Stomach (tissue), 9 donors: ENCODE measurements around the gene STRBP. TPM values are rescaled to one million over a fixed set of nuclear protein-coding genes. Genes with fewer than 3 reads are reported as not detected.
A peak's percentile ranks its signal among the peaks of the same experiment; 100 is the strongest.
"Not testable (repeated sequence)": the region's sequence is repeated elsewhere in the genome, so short reads cannot be mapped to it uniquely, and the experiment has no call there.

Source experiments
- DNase-seq, 2 donors: peaks; one replicate each; pipeline versions ENCODE4 v3.0.0 to v3.0.0-alpha.2; 2013 to 2019
- H3K27ac ChIP-seq, 5 donors: fragments of 200-600 bp in 4 of 5; sonication (generic) in 4 of 5; one replicate each; pipeline ENCODE4 v1.5.1; 2013 to 2019; ENCODE audit warnings: mild to moderate bottlenecking in 1 of 5, moderate library complexity in 1 of 5
- H3K27me3 ChIP-seq, 3 donors: fragments of 200-600 bp; sonication (generic); one replicate each; pipeline ENCODE4 v1.5.1; 2017 to 2019; ENCODE audit warnings: mixed run types in 1 of 3
- H3K36me3 ChIP-seq, 4 donors: fragments of 200-600 bp; sonication (generic); 1 replicate in 3 of 4; 2 replicates in 1 of 4; pipeline ENCODE4 v1.5.1; 2016 to 2019
- H3K4me1 ChIP-seq, 4 donors: fragments of 200-600 bp; sonication (generic); one replicate each; pipeline ENCODE4 v1.5.1; 2016 to 2019
- H3K4me3 ChIP-seq, 4 donors: fragments of 200-600 bp; sonication (generic) in 3 of 4; one replicate each; pipeline ENCODE4 v1.5.1; 2016 to 2019; ENCODE audit warnings: mild to moderate bottlenecking in 1 of 4
- H3K9me3 ChIP-seq, 4 donors: fragments of 200-600 bp; sonication (generic); one replicate each; pipeline ENCODE4 v1.5.1; 2016 to 2019
- EP300 ChIP-seq: sonication (generic); formaldehyde crosslinking; IDR thresholded peaks from one replicate; pipeline ENCODE4 v1.6.1; 2017; ENCODE audit warnings: antibody characterized with exemption
- POLR2A ChIP-seq, 4 donors: fragments of 450-650 bp; IDR thresholded peaks; one replicate each; pipeline ENCODE4 v1.6.1; 2016; ENCODE audit warnings: antibody characterized with exemption in 4 of 4, control low read depth in 2 of 4, mild to moderate bottlenecking in 1 of 4, moderate library complexity in 1 of 4
- POLR2AphosphoS5 ChIP-seq, 3 donors: sonication (generic); formaldehyde crosslinking; IDR thresholded peaks; one replicate each; pipeline ENCODE4 v1.6.1; 2016; ENCODE audit warnings: antibody characterized with exemption in 3 of 3
- WGBS, 5 donors: extraction: QIAGEN DNeasy Blood & Tissue Kit in 3 of 5; methylation state at CpG; one replicate each; pipeline versions ENCODE4 v1.1.5 to v1.1.7; 2013 to 2018; 5-methylcytosine and 5-hydroxymethylcytosine counted together
- intact Hi-C: fragments of 100-400 bp; cut with DNase I; formaldehyde crosslinking; loops from one replicate; pipeline ENCODE4 v1.15.1; 2023; ENCODE audit warnings: low total_unique reads
- polyA plus RNA-seq, 3 donors: library from polyadenylated mRNA; stranded (reverse); fragments of 200-250 nt; gene quantifications; one replicate each; pipeline ENCODE4 v1.2.3, GENCODE V29; 2013
- total RNA-seq, 5 donors: library from RNA; depleted of rRNA; stranded (reverse); fragments of >200 nt; gene quantifications; one replicate each; pipeline versions ENCODE4 v1.1.0 to v1.2.3, GENCODE V29; 2014 to 2016
- TF ChIP-seq, protein P1 (sequence below), 7 experiments: fragments of 450-650 bp in 4 of 7; fragments of 200-600 bp in 3 of 7; sonication (generic) in 3 of 7; IDR thresholded peaks; one replicate each; pipeline ENCODE4 v1.5.1; 2016 to 2019; ENCODE audit warnings: antibody characterized with exemption in 7 of 7, control low read depth in 2 of 7, mild to moderate bottlenecking in 1 of 7
- donor health status: healthy with polysubstance abuse.
- donor health status: Bipolar disorder and iron deficiency.
- donor health status: healthy.

The STRBP gene
- total and polyA plus RNA-seq, 8 donors, result 5.5 to 21.0 (median 10.2) TPM

GRCh38 chr9:123276551-123276950, 8.2 kb upstream of the STRBP start:
- no peak overlapping the region for H3K27ac ChIP-seq
- DNase-seq, result no peak
- no peaks in the 10 kb centered on the region for H3K27me3 ChIP-seq
- H3K4me1 ChIP-seq, result no peaks in the 10 kb centered on the region
- H3K4me3 ChIP-seq, result no peak overlapping the region
- peaks cover 0 to 5% (median 2%) of the 10 kb centered on the region in 4 donors for H3K9me3 ChIP-seq
- TF ChIP-seq EP300 (no peak), POLR2AphosphoS5 (IDR thresholded peaks at IDR 0.05) (no peak), POLR2A (IDR thresholded peaks at IDR 0.05) (no peak)
- TF ChIP-seq, protein P1, sequence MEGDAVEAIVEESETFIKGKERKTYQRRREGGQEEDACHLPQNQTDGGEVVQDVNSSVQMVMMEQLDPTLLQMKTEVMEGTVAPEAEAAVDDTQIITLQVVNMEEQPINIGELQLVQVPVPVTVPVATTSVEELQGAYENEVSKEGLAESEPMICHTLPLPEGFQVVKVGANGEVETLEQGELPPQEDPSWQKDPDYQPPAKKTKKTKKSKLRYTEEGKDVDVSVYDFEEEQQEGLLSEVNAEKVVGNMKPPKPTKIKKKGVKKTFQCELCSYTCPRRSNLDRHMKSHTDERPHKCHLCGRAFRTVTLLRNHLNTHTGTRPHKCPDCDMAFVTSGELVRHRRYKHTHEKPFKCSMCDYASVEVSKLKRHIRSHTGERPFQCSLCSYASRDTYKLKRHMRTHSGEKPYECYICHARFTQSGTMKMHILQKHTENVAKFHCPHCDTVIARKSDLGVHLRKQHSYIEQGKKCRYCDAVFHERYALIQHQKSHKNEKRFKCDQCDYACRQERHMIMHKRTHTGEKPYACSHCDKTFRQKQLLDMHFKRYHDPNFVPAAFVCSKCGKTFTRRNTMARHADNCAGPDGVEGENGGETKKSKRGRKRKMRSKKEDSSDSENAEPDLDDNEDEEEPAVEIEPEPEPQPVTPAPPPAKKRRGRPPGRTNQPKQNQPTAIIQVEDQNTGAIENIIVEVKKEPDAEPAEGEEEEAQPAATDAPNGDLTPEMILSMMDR (IDR thresholded peaks at IDR 0.05), result no peak
- no peaks in the 10 kb centered on the region for H3K36me3 ChIP-seq
- intact Hi-C loops, result no loop called here

DNA sequence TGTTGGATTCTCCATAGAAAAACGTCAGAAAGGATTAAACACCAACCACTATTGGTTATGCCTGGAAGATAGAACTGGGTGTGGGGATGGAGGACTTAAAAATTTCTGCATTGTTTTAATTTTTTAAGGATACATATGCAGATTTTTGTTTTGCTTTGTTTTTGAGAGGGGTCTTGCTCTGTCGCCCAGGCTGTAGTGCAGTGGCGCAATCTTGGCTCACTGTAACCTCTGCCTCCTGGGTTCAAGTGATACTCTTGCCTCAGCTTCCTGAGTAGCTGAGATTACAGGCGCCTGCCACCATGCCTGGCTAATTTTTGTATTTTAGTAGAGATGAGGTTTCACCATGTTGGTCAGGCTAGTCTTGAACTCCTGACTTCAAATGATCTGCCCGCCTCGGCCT, 2.7 kb upstream of the STRBP start:
- H3K27ac ChIP-seq, DNase-seq, H3K36me3 ChIP-seq, H3K9me3 ChIP-seq, intact Hi-C loops, H3K4me3 ChIP-seq, H3K27me3 ChIP-seq: not testable (repeated sequence)
- 87 to 93% (median 91%) methylated on average over 6 of the region's 6 CpGs for WGBS, 5 donors
- peaks cover 12 to 28% (median 19%) of the 10 kb centered on the region in 4 donors for H3K4me1 ChIP-seq

DNA sequence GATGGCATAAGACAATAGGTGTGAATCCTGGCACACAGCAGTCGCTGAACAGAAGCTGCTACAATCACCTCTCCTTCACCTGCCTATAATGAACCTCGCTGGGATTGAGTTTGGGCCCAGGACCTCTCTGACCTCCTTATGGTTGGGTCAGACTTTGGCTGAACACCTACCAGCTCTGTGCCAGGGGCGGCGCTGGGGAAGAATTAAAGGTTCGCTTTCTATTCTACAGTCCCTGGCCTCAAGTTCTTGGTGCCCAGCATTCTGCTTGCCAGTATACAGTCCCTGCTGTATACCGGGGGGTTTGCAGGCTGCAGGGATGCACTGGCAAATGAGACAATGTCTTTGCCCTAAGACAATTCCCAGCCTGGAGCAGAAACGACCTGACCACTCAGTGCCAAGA, 895 bp upstream of the STRBP start:
- Histone ChIP-seq H3K9me3 (no peaks in the 10 kb centered on the region), H3K4me3 (peak overlapping the region; percentile 79 to 90 (median 82)), H3K36me3 (no peaks in the 10 kb centered on the region), H3K4me1 (peaks cover 12 to 30% (median 19%) of the 10 kb centered on the region in 4 donors), H3K27ac (peak overlapping the region; percentile 77 to 88 (median 80)), H3K27me3 (no peaks in the 10 kb centered on the region)
- TF ChIP-seq EP300, result no peak
- TF ChIP-seq POLR2AphosphoS5 (IDR thresholded peaks at IDR 0.05), result no peak
- TF ChIP-seq, protein P1 (IDR thresholded peaks at IDR 0.05), result no peak
- TF ChIP-seq POLR2A (IDR thresholded peaks at IDR 0.05), result no peak
- WGBS, 5 donors, result 59 to 75% (median 67%) methylated on average over 5 to 7 of the region's 7 CpGs
- DNase-seq, result no peak
- intact Hi-C loops, result no loop called here

- DNase-seq, result no peak
- H3K9me3 ChIP-seq, result no peaks in the 10 kb centered on the region
- no peak for TF ChIP-seq POLR2AphosphoS5 (IDR thresholded peaks at IDR 0.05)
- TF ChIP-seq, protein P1 (IDR thresholded peaks at IDR 0.05), result no peak
- no peak for TF ChIP-seq EP300
- TF ChIP-seq POLR2A (IDR thresholded peaks at IDR 0.05), result no peak
- H3K36me3 ChIP-seq, result no peaks in the 10 kb centered on the region
- H3K4me1 ChIP-seq, result peaks cover 12 to 30% (median 19%) of the 10 kb centered on the region in 4 donors
- 0 to 1% (median 0%) methylated on average over 1 to 49 of the region's 49 CpGs for WGBS, 5 donors
- intact Hi-C loops, result no loop called here
- no peaks in the 10 kb centered on the region for H3K27me3 ChIP-seq
- peak overlapping the region; percentile 79 to 90 (median 82) for H3K4me3 ChIP-seq
- H3K27ac ChIP-seq, result peak overlapping the region; percentile 32 to 85 (median 80)
Measured at GRCh38 chr9:123268199-123268464, 254 bp downstream of the STRBP start.

DNA sequence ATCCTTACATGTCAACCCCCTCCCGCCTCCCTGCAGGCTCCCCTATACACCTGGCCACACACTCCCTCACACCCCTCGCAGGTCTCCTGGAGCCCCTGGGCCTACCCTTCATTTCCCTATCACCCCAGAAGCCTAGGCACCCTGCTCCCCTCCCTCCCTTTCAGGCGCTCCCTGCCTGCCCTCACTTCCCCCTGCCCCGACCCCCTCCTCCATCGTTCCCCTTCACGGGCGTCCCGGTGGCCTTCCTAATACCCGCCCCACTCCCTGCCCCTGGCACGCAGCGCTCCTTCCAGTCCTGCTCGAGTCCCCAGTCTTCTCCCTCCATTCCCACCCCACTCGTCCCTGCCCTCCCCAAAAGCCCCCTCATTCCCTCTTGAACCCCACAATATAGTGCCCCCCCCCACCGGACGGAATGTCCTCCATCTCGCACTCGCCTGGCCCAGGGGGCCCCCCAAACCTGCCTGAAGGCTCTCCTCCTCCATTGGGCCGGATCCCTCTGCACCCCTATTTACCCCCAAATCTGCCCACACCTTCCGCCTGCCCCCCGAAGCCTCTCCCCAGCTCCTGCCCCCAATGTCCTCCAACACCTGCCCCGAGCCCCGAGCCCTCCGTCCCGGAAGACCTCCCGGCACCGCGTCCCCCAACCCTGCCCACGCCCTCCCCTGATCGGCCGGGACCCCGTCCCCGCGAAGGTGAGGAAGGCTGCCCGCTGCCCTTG, 746 bp downstream of the STRBP start:
- Histone ChIP-seq H3K4me3 (peak overlapping the region; percentile 79 to 90 (median 82)), H3K4me1 (peaks cover 12 to 30% (median 19%) of the 10 kb centered on the region in 4 donors), H3K27me3 (no peaks in the 10 kb centered on the region), H3K36me3 (no peaks in the 10 kb centered on the region), H3K27ac (peak overlapping the region; percentile 32 to 85 (median 80)), H3K9me3 (no peaks in the 10 kb centered on the region)
- TF ChIP-seq, protein P1 (IDR thresholded peaks at IDR 0.05), result no peak
- no peak for TF ChIP-seq POLR2AphosphoS5 (IDR thresholded peaks at IDR 0.05)
- TF ChIP-seq EP300, result no peak
- TF ChIP-seq POLR2A (IDR thresholded peaks at IDR 0.05), result no peak
- intact Hi-C loops, result no loop called here
- DNase-seq, result peak; percentile 32 to 47
- 2 to 6% (median 5%) methylated on average over 32 to 34 of the region's 34 CpGs for WGBS, 5 donors
